Right lobe of liver (tissue), 6 donors: ENCODE data around the gene CRIM1. TPM values are rescaled to one million over a fixed set of nuclear protein-coding genes. Genes with fewer than 3 reads are reported as not detected.
A peak's percentile ranks its signal among the peaks of the same experiment; 100 is the strongest.

Experiments
- ATAC-seq, 4 donors: fragments of 200-7000 bp; cut with Tn5 transposase; one replicate each; pipeline ENCODE4 v1.9.1; 2020; ENCODE audit warnings: mild to moderate bottlenecking in 4 of 4, moderate library complexity in 4 of 4
- DNase-seq, 3 donors: peaks; one replicate each; pipeline ENCODE4 v3.0.0-alpha.2; 2020
- H3K27ac ChIP-seq, 3 donors: fragments of 200-600 bp; one replicate each; pipeline ENCODE4 v1.8.0; 2022
- H3K27me3 ChIP-seq, 2 donors: fragments of 200-600 bp; one replicate each; pipeline ENCODE4 v1.8.0; 2022
- H3K36me3 ChIP-seq, 4 donors: fragments of 200-600 bp; sonication (generic) in 1 of 4; one replicate each; pipeline versions ENCODE4 v1.5.1 to v1.8.0; 2017 to 2022; ENCODE audit warnings: control low read depth in 1 of 4
- H3K4me1 ChIP-seq, 4 donors: fragments of 200-600 bp; sonication (generic) in 1 of 4; one replicate each; pipeline versions ENCODE4 v1.5.1 to v1.8.0; 2017 to 2022; ENCODE audit warnings: control low read depth in 1 of 4
- H3K4me3 ChIP-seq, 3 donors: fragments of 200-600 bp; one replicate each; pipeline ENCODE4 v1.8.0; 2022
- H3K9me3 ChIP-seq, 4 donors: fragments of 200-600 bp; sonication (generic) in 1 of 4; one replicate each; pipeline versions ENCODE4 v1.5.1 to v1.8.0; 2017 to 2022; ENCODE audit warnings: control low read depth in 1 of 4
- POLR2A ChIP-seq: fragments of 450-650 bp; IDR thresholded peaks from one replicate; pipeline ENCODE4 v1.6.1; 2017; ENCODE audit warnings: antibody characterized with exemption, mild to moderate bottlenecking
- WGBS: methylation state at CpG from one replicate; pipeline ENCODE4 v1.1.6; 2018; ENCODE audit warnings: low coverage, low lambda C conversion rate; ENCODE audit not compliant: insufficient coverage; ENCODE audit errors: missing lambda C conversion rate; 5-methylcytosine and 5-hydroxymethylcytosine counted together
- intact Hi-C, 2 donors: fragments of 100-400 bp; cut with DNase I; formaldehyde crosslinking; loops; one replicate each; pipeline versions ENCODE4 v1.11.2 to v1.14.1; 2022
- total RNA-seq, 6 experiments: library from RNA; depleted of rRNA in 2 of 6; stranded (reverse); fragments of >200 nt in 2 of 6; fragmentation: NEBNext Ultra II Directional in 3 of 6; extraction: Animal tissue kit (Norgen Biotek cat#: 25700) in 3 of 6; gene quantifications; one replicate each; pipeline versions ENCODE4 v1.1.0 to v1.2.4, GENCODE V29; 2016 to 2023
- TF ChIP-seq, protein P1 (sequence below), 4 donors: fragments of 200-600 bp in 3 of 4; fragments of 450-650 bp in 1 of 4; IDR thresholded peaks; one replicate each; pipeline versions ENCODE4 v1.5.1 to v1.8.0; 2016 to 2022; ENCODE audit warnings: antibody characterized with exemption in 4 of 4, mild to moderate bottlenecking in 2 of 4
- donor health status: DM: no; HTN: yes; CAD: no.
- donor health status: DM: no; HTN: no; CAD: no.
- donor health status: DM: no; HTN: no; CAD: no.
- donor health status: DM: no; HTN: yes; CAD: no.
- donor health status: DM: no; HTN: yes; CAD: no.

Gene CRIM1
- total RNA-seq, 6 experiments from 2014 or later, result 4.2 to 30.5 (median 16.7) TPM

DNA sequence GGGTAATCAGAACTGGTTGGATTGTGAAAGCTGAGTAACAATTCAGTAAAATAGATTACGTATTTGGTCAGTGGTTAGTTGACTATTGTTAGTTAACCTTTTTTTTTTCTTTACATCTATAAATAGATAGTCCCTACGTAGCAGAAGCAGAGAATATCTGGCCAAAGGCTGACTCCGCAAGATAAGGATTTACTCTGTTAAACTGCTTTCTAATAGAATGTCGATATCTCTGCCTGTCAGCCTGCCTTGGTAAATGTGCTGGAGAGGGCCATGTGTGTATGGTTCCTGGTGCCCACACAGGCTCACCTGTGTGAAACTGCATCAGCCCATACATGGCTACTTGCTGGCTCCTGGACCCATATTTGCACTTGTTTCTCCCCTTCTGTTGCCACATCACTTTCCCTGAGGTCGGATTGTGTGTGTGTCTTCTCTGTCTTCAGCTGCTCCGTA lies 94.4 kb downstream of the CRIM1 start:
- intact Hi-C loops, result no loop called here
- DNase-seq, result no peak
- Histone ChIP-seq H3K9me3 (no peaks in the 10 kb centered on the region), H3K27ac (peak overlapping the region in 2 of 3 donors; percentile 20 to 50), H3K4me1 (no peaks in the 10 kb centered on the region), H3K4me3 (no peak overlapping the region), H3K36me3 (peaks cover 0 to 2% (median 0%) of the 10 kb centered on the region in 4 donors), H3K27me3 (no peaks in the 10 kb centered on the region)
- ATAC-seq, result peak; percentile 29 to 34 (median 30)
- no peak for TF ChIP-seq POLR2A
- TF ChIP-seq, protein P1, sequence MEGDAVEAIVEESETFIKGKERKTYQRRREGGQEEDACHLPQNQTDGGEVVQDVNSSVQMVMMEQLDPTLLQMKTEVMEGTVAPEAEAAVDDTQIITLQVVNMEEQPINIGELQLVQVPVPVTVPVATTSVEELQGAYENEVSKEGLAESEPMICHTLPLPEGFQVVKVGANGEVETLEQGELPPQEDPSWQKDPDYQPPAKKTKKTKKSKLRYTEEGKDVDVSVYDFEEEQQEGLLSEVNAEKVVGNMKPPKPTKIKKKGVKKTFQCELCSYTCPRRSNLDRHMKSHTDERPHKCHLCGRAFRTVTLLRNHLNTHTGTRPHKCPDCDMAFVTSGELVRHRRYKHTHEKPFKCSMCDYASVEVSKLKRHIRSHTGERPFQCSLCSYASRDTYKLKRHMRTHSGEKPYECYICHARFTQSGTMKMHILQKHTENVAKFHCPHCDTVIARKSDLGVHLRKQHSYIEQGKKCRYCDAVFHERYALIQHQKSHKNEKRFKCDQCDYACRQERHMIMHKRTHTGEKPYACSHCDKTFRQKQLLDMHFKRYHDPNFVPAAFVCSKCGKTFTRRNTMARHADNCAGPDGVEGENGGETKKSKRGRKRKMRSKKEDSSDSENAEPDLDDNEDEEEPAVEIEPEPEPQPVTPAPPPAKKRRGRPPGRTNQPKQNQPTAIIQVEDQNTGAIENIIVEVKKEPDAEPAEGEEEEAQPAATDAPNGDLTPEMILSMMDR (IDR thresholded peaks at IDR 0.05), result no peak
- WGBS, result 36% methylated on average over 6 of the region's 6 CpGs

DNA sequence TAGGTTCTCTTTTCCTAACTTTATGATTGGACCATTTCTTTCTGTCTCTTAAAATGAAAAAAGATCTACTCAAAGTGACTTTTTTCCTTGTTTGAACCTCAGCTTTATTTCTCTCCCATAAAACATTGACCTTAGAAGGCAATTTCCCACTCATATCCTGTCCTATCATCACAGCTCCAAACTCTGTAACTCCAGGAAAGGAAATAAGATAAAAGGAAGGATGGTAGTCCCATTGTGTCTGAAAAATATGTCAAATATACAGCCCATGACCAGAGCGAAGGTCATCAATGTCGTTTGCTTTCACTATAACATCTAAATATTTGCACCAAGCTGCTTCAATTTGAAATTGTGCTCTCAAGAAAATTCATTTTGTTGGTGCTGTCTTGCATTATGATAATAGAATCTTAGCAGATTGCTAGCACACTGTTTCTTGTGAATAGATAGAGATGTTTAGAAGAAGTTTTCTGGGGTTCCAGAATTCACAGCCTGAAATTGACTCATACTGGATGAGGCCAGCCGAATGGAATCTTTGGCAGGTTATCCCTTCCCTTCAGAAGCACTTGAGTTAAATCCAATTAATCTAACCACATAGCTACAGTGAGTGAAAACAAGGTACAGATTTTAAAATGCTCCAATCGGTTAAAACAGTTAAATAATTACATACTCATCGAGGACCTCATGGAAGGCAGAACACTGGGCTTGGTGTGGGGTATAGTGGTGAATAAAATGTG lies 95.1 kb downstream of the CRIM1 start:
- H3K4me3 ChIP-seq, result no peak overlapping the region
- intact Hi-C loops, result no loop called here
- H3K9me3 ChIP-seq, result no peaks in the 10 kb centered on the region
- H3K27me3 ChIP-seq, result no peaks in the 10 kb centered on the region
- TF ChIP-seq, protein P1 (IDR thresholded peaks at IDR 0.05), result no peak
- no peak for TF ChIP-seq POLR2A
- ATAC-seq (peak; percentile 28 to 72 (median 60)), DNase-seq (no peak)
- H3K27ac ChIP-seq, result peak overlapping the region; percentile 15 to 50 (median 15)
- 53% methylated on average over 5 of the region's 5 CpGs for WGBS
- peaks cover 0 to 2% (median 0%) of the 10 kb centered on the region in 4 donors for H3K36me3 ChIP-seq
- no peaks in the 10 kb centered on the region for H3K4me1 ChIP-seq

DNA sequence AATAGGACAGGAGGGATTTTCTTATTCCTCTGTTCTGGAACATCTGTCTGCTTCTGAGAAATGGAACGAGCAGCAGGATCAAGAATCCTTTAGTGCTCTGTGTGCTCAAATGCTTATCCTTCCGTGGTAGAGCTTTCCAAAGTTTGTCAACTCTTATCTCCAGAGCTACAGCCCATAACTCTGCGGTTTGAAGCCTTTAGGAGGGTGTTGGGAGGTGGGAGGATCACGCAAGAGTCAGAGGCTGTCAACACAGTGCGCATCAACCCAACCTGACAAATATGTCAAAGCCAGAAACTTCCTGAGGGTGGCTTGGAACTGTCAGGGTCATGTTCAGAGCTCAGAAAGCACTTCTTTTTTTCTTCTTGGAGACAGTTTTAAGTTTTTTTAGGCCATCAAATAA lies 95.9 kb downstream of the CRIM1 start:
- Histone ChIP-seq H3K4me3 (no peak overlapping the region), H3K27me3 (no peaks in the 10 kb centered on the region), H3K4me1 (no peaks in the 10 kb centered on the region), H3K27ac (peak overlapping the region; percentile 15 to 50 (median 15)), H3K36me3 (peaks cover 0 to 2% (median 0%) of the 10 kb centered on the region in 4 donors), H3K9me3 (no peaks in the 10 kb centered on the region)
- no peak for DNase-seq
- TF ChIP-seq POLR2A, result no peak
- intact Hi-C loops, result no loop called here
- 36% methylated on average over 5 of the region's 5 CpGs for WGBS
- no peak for ATAC-seq

DNA sequence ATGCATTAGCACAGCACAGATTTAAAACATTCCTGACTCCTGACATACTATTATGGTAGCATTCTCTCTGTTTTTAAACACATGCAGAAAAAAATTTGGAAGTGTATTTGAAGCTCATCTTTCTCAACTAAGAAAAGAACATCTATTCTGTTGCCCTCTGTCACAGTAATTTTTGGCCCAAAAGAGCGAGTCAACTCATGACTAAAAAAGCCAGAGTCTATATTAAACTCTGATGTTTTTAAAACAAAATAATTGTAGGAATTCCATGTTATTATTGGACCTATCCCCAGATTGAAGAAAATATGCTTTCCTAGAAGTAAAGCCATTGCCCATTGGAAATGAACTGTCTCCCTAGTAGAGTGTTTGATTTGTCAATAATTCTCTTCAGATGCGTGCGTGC lies 96.7 kb downstream of the CRIM1 start:
- Histone ChIP-seq H3K27ac (no peak overlapping the region), H3K4me3 (no peak overlapping the region), H3K36me3 (peaks cover 0 to 2% (median 0%) of the 10 kb centered on the region in 4 donors), H3K9me3 (no peaks in the 10 kb centered on the region), H3K4me1 (no peaks in the 10 kb centered on the region), H3K27me3 (no peaks in the 10 kb centered on the region)
- TF ChIP-seq, protein P1 (IDR thresholded peaks at IDR 0.05), result no peak
- ATAC-seq (no peak), DNase-seq (no peak)
- 30% methylated on average over 3 of the region's 3 CpGs for WGBS
- intact Hi-C loops, result no loop called here

DNA sequence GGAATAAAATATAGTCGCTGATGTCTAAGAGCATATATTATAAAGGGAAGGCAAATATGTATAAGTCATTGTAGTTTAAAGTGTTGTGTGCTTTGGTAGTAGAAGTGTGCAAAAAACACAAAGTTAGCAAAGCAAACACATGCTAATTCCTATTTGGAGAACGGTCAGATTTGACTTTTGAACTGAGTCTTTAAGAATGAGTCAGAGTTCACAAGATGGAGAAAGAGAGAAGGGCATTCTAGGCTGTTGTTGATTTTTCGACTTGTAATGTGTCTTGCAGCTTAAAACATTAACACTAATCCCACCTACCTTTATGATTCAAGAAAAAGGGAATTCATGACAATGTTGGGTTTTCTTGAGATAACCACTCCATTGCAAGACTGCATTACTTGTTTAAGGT lies 98.1 kb downstream of the CRIM1 start:
- H3K36me3 ChIP-seq, result no peaks in the 10 kb centered on the region
- TF ChIP-seq, protein P1 (IDR thresholded peaks at IDR 0.05), result no peak
- TF ChIP-seq POLR2A, result no peak
- H3K4me3 ChIP-seq, result no peak overlapping the region
- ATAC-seq (no peak), DNase-seq (no peak)
- 41% methylated on average over 3 of the region's 3 CpGs for WGBS
- no peak overlapping the region for H3K27ac ChIP-seq
- no peaks in the 10 kb centered on the region for H3K9me3 ChIP-seq
- no peaks in the 10 kb centered on the region for H3K27me3 ChIP-seq
- no peaks in the 10 kb centered on the region for H3K4me1 ChIP-seq
- intact Hi-C loops, result no loop called here
